Measurements from ENCODE around the gene ATP11B. TPM values are rescaled to one million over a fixed set of nuclear protein-coding genes. Genes with fewer than 3 reads are reported as not detected.

ATP11B gene
- total RNA-seq, 1 experiment from 2014 or later: 48.8 TPM

DNA sequence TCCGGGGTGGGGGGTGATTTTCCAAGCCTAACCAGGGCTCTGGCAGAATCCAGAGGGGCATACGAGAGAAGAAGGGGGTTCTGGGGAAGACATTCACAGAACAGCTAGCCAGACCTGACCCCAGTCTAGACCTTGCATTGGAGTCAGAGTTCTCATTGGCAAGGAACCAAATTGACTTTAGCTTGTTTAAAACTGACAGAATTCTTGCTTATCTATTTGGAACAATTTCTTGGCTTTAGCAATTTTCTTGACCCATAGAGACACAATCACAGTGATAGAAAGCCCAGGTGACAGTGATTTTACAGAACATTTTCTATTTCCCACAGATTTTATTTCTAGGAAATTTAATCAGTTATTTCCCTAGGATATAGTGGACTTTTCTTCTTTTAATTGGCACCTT is 23.6 kb upstream of the ATP11B start:
- H3K36me3 ChIP-seq (ENCODE audit: low read depth, low read length): no peaks in the 10 kb centered on the region
- no peak for ATAC-seq

DNA sequence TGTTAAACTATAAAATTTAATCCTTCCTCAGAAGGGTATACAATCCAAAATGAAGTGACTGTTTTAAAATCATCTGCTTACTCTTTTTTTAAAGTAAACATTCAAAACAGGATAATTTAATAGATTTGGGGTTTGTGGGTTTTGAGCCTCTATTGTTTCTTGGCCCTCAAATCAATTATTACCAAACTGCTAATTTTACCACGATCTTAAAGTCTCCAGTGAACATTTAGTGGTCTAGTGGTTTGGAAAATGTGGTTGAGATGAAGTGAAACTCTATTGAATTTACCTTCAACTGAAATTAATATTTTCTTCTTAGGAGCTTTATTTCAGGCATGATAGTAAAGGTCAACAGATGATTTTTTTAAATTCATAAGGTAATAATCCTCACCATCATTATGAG is 11.2 kb upstream of the ATP11B start:
- no peak overlapping the region for H3K27ac ChIP-seq (ENCODE audit: low read length)
- no peaks in the 10 kb centered on the region for H3K9me3 ChIP-seq (ENCODE audit: low read length)
- ChIA-PET CTCF (no interaction called here), POLR2A (ENCODE audit: unreplicated experiment) (no interaction called here)
- H2AFZ ChIP-seq (ENCODE audit: low read length): no peak overlapping the region
- no peaks in the 10 kb centered on the region for H3K79me2 ChIP-seq (ENCODE audit: low read length)
- TF ChIP-seq, protein P1, sequence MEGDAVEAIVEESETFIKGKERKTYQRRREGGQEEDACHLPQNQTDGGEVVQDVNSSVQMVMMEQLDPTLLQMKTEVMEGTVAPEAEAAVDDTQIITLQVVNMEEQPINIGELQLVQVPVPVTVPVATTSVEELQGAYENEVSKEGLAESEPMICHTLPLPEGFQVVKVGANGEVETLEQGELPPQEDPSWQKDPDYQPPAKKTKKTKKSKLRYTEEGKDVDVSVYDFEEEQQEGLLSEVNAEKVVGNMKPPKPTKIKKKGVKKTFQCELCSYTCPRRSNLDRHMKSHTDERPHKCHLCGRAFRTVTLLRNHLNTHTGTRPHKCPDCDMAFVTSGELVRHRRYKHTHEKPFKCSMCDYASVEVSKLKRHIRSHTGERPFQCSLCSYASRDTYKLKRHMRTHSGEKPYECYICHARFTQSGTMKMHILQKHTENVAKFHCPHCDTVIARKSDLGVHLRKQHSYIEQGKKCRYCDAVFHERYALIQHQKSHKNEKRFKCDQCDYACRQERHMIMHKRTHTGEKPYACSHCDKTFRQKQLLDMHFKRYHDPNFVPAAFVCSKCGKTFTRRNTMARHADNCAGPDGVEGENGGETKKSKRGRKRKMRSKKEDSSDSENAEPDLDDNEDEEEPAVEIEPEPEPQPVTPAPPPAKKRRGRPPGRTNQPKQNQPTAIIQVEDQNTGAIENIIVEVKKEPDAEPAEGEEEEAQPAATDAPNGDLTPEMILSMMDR (conservative IDR thresholded peaks at IDR 0.05; ENCODE audit: low read depth, low read length): no peak
- no peak for TF ChIP-seq EZH2phosphoT487 (IDR thresholded peaks at IDR 0.05; ENCODE audit: borderline replicate concordance, low read length)
- H3K4me2 ChIP-seq (ENCODE audit: low read length): no peak overlapping the region
- H3K27me3 ChIP-seq (ENCODE audit: low read length): no peaks in the 10 kb centered on the region
- no peak for ATAC-seq
- H3K9me2 ChIP-seq (replicated peaks; ENCODE audit: low read length): no peaks in the 10 kb centered on the region
- no peaks in the 10 kb centered on the region for H3K4me1 ChIP-seq (ENCODE audit: insufficient read depth, low read length)
- no peak overlapping the region for H3K4me3 ChIP-seq (ENCODE audit: low read length)
- H4K20me1 ChIP-seq (ENCODE audit: low read length): no peaks in the 10 kb centered on the region
- H3K36me3 ChIP-seq (ENCODE audit: low read depth, low read length): no peaks in the 10 kb centered on the region
- no TSS peak for BruUV-seq (replicated peaks)
- intact Hi-C loops (cut with micrococcal nuclease): no loop called here
- no peaks in the 10 kb centered on the region for H3F3A ChIP-seq (ENCODE audit: low read length, unreplicated experiment)
- H3K9ac ChIP-seq (ENCODE audit: low read length): no peak overlapping the region
- DNase-seq: no peak

More for the DNA sequence above, 23.6 kb upstream of the ATP11B start:
- CTCF ChIA-PET: no interaction called here
- no peaks in the 10 kb centered on the region for H3K4me1 ChIP-seq (ENCODE audit: insufficient read depth, low read length)
- no peak overlapping the region for H3K27ac ChIP-seq (ENCODE audit: low read length)
- DNase-seq: no peak
- POLR2A ChIA-PET (ENCODE audit: unreplicated experiment): no interaction called here
- no peak overlapping the region for H3K4me2 ChIP-seq (ENCODE audit: low read length)
- intact Hi-C loops (cut with micrococcal nuclease): no loop called here
- no peak overlapping the region for H3K9ac ChIP-seq (ENCODE audit: low read length)
- no peaks in the 10 kb centered on the region for H4K20me1 ChIP-seq (ENCODE audit: low read length)
- no TSS peak for BruUV-seq (replicated peaks)
- no peaks in the 10 kb centered on the region for H3K27me3 ChIP-seq (ENCODE audit: low read length)
- no peak overlapping the region for H2AFZ ChIP-seq (ENCODE audit: low read length)
- no peaks in the 10 kb centered on the region for H3F3A ChIP-seq (ENCODE audit: low read length, unreplicated experiment)
- no peaks in the 10 kb centered on the region for H3K9me2 ChIP-seq (replicated peaks; ENCODE audit: low read length)
- H3K4me3 ChIP-seq (ENCODE audit: low read length): no peak overlapping the region
- TF ChIP-seq EZH2 (IDR thresholded peaks at IDR 0.05; ENCODE audit: low read length, unreplicated experiment) (no peak), EZH2phosphoT487 (IDR thresholded peaks at IDR 0.05; ENCODE audit: borderline replicate concordance, low read length) (no peak)
- TF ChIP-seq, protein P1 (conservative IDR thresholded peaks at IDR 0.05; ENCODE audit: low read depth, low read length): no peak
- no peaks in the 10 kb centered on the region for H3K79me2 ChIP-seq (ENCODE audit: low read length)
- 0 out of 2 replicates have a peak, but pooled peaks cover 1% of the 10 kb centered on the region for H3K9me3 ChIP-seq (ENCODE audit: low read length)

DNA sequence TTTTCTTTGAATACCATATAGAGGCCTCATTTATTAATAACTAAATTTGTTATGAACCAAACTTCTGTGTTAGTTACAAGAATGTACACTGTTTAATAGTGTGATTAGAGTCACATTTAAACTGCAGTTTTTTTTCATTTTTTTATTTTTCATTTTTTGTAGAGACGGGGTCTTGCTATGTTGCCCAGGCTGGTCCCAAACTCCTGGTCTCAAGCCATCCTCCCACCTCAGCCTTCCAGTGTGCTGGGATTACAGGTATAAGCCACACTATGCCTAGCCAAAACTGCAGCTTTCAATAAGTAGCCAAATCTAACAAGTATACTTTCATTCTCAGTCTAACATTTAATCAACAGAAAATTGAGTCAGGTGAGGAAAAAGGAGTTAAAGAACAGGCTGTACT is 10.2 kb upstream of the ATP11B start:
- Histone ChIP-seq H3K4me1 (ENCODE audit: insufficient read depth, low read length) (no peaks in the 10 kb centered on the region), H3K36me3 (ENCODE audit: low read depth, low read length) (no peaks in the 10 kb centered on the region), H3K4me2 (ENCODE audit: low read length) (no peak overlapping the region), H3K9me2 (replicated peaks; ENCODE audit: low read length) (no peaks in the 10 kb centered on the region), H2AFZ (ENCODE audit: low read length) (no peak overlapping the region), H3K9ac (ENCODE audit: low read length) (no peak overlapping the region), H3K27me3 (ENCODE audit: low read length) (no peaks in the 10 kb centered on the region), H4K20me1 (ENCODE audit: low read length) (no peaks in the 10 kb centered on the region), H3K4me3 (ENCODE audit: low read length) (no peak overlapping the region), H3K9me3 (ENCODE audit: low read length) (no peaks in the 10 kb centered on the region), H3K79me2 (ENCODE audit: low read length) (no peaks in the 10 kb centered on the region), H3K27ac (ENCODE audit: low read length) (no peak overlapping the region), H3F3A (ENCODE audit: low read length, unreplicated experiment) (no peaks in the 10 kb centered on the region)
- ChIA-PET CTCF (no interaction called here), POLR2A (ENCODE audit: unreplicated experiment) (no interaction called here)
- no peak for ATAC-seq
- intact Hi-C loops (cut with micrococcal nuclease): no loop called here
- BruUV-seq (replicated peaks): no TSS peak
- TF ChIP-seq, protein P1 (conservative IDR thresholded peaks at IDR 0.05; ENCODE audit: low read depth, low read length): no peak
- TF ChIP-seq EZH2phosphoT487 (IDR thresholded peaks at IDR 0.05; ENCODE audit: borderline replicate concordance, low read length): no peak
- TF ChIP-seq EZH2 (IDR thresholded peaks at IDR 0.05; ENCODE audit: low read length, unreplicated experiment): no peak
- DNase-seq: no peak

Data from PC-3 (cell line).